ENCODE results near the gene SYT14.
"Not testable (repeated sequence)": the region's sequence is repeated elsewhere in the genome, so short reads cannot be mapped to it uniquely, and the experiment has no call there.

The SYT14 gene

DNA sequence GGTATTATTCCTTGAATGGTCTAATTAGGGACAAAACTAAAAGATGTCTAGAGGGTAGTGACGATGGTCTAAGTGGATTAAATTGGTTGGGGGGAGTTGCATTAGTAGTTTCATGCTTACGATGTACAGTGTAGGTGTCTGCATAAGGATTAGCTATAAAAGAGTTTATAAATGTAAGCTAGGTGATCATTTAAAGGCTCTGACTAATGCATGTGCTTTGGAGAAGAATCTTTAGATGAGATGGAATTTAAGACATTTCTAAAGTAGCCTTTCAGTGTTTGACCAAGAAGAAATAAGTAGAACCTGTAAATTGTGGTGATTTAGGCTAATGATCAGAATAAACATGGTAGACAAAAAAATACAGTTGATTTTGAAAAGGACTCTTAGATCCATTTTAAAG lies 7.4 kb downstream of the SYT14 start:
- DNase-seq: no peak

DNA sequence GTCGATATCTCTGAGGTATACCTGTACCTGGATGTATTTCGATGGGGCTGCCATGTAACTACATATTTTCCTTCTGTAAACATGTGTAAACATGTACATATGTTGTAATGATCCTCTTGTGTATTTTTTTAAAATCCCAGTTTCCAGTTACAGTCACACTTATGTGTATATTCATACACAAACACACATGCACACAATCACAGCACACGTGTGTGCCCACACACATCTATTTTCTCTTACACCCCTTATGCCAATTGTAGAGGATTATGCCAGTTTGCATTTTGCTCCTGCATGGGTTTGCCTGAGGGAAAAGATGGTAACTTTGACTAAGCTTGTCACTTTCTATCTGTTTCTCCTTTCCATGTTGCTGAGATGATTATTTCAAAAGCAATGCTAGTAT lies 10.1 kb downstream of the SYT14 start:
- DNase-seq: no peak

DNA sequence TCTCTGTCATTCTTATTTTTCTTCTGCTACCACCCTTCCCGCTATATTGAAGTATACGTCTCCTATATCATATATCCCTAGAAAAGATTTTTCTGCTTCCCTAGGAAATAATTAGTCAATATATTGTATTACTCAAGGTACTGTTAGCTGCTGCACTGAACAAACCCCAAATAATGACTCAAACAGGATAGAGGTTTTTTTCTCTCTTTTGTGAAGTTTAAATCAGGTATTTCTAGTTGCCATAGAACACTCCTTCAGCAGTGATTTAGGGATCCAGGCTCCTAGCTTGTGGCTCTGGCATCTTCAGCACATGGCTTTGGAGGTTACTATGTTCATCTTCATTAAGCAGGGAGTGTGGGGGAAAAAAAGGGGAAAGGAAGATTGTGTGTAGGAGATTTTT lies 18.1 kb downstream of the SYT14 start:
- no peak for DNase-seq

DNA sequence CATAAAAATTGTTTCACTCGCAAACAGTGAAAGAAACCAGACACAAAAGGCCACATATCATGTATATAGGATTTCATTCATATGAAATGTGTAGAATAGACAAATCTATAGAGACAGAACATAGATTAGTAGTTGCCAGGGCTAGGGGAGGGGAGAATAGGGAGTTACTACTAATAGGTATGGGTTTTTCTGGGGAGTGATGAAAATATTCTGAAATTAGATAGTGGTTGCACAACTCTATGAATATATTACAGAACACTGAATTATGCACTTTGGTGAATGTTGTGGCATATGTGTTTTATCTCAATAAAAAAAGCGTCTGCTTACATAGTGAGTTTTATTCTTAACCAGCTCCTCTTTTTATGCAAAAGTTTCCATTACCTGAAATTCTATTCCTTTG lies 21.6 kb downstream of the SYT14 start:
- DNase-seq: no peak

DNA sequence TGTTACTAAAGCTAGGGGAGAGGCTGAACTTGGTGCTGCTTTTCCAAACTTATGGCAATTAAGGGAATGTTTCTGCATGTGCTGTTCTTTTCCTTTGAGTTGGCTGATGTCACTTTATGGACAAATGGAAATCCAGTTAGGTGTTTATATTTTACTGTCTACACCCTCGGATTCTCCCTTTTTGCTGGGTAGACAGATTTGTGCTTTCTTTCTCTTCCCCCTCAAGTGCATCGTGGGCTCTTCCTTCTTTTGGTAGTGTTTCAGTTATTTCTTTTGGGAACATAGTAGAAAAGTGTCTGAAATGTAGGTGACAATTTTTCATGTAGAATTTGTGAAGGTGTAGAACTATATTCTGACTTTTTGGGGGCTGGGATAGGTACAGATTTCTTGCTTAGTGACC lies 22.9 kb downstream of the SYT14 start:
- DNase-seq: no peak

DNA sequence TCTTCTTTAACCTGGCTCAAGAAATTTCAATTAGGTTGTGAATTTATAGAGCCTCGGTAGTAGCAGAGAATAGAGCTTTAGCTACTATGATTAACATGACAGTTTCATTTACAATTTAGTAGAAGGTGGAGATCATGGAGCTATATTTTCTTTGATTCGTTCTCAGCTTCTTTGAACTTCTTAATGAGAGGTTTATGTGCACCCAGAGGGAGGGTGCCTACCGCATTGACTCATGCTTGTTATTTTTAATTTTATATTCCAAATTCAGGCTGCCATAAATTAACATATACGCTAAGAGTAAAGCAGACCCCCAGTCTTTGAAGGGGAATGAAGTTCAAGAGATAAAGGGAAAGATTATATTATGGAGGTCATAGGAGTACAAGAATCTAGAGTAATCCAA lies 24.4 kb downstream of the SYT14 start:
- DNase-seq: no peak

DNA sequence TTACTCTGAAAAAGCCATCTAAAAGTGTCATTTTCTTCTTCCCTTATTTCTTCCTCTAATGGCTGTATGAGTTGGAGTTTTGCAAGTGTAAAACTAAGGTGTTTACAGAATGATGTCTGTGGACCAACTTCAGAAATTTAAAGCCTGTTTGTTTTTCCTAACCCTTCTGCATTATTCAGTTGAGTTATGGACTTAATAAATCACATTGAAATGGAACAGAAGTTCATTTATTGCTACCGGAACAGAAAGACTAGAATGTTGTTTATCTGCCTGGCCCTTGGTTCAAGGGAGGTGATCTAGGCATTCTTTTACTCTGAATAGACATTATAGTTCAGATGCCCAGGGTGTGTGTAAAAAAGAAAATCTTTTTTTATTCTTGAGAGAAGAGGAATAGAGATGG lies 24.8 kb downstream of the SYT14 start:
- no peak for DNase-seq

DNA sequence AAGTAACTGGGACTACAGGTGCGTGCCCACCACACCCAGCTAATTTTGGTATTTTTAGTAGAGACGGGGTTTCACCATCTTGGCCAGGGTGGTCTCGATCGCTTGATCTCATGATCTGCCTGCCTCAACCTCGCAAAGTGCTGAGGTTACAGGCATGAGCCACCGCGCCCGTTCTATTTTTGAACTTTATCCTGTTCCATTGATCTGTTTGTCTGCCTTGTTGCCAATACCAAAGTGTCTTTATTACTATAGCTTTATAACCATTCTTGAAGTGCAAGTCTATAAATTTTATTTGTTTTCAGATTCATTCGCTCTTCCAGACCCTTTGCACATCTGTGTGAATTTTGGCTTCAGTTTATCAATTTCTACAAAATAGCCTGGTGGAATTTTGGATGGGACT lies 28.0 kb downstream of the SYT14 start:
- DNase-seq: no peak

DNA sequence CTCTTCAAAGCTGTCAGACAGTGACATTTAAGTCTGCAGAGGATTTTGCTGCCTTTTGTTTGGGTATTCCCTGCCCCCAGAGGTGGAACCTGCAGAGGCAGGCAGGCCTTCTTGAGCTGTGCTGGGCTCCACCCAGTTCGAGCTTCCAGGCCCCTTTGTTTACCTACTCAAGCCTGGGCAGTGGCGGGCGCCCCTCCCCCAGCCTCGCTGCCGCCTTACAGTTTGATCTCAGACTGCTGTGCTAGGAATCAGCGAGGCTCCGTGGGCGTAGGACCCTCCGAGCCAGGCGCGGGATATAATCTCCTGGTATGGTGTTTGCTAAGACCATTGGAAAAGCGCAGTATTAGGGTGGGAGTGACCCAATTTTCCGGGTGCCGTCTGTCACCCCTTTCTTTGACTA lies 40.7 kb downstream of the SYT14 start:
- DNase-seq: not testable (repeated sequence)

DNA sequence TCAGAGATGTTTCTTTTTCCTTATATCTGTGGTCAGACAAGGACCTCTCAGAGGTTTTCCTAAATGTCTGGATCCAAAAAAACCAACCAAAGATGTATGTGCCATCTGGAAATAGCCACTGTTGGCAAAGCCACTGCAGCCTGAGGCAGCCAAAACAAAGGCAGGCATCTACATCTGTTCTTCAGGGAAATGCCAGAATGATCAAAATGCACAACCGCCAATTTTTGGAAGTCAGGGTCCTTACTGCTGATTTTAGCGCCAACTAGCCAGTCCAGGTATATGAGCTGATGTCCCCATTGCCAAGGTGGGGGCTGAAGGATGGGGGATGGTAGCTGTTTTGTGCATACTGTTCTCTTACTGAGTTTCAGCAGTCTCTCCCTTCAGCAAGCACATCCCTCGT lies 45.9 kb downstream of the SYT14 start:
- DNase-seq: no peak

DNA sequence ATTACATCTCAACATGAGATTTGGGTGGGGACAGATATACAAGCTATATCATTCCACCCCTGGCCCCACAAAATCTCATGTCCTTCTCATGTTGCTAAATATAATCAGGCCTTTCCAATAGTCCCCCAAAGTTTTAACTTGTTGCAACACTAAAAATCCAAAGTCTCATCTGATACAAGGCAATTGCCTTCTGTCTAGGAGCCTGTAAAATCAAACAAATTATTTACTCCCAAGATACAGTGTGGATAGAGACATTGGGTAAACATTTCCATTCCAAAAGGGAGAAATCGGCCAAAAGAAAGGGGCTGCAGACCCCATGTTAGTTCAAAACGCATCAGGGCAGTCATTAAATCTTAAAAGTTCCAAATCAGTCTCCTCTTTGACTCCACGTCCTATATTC lies 47.0 kb downstream of the SYT14 start:
- no peak for DNase-seq

DNA sequence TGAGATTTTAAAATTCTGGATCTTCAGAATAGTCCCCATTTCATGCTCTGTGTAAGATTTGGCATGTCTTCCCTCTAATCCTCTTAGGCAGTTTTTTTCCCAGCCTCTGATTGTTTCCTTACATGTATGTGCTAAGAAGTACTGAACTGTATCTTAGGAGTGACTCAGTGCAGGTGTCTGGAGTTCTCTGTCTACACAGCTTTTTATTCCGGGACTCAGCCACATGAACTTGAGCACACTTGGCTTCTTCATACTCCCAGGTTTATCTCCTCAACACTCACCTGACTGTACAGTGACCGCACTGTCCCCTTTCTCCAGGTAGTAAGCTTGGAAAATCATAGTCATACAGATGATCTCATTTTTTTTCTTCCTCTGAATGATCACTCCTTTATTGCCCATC lies 50.7 kb downstream of the SYT14 start:
- peak; percentile 53 for DNase-seq

DNA sequence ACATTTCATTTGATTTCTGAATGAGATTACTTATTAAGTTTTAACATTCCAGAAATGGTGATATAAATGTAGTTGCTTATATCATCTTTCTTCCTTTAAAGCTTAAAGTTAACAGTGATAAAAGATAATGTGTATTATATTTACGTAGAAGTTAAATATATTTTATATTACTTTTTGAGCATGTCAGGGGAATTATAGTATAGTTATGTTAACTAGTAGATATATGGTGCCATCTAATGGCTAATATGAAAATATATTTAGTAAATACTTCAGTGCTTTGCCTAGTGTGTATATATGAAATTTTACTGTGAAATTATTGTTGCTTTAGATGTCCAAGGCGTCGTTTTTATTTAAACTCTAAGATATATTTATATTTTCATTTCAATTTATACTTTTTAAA lies 51.5 kb downstream of the SYT14 start:
- peak; percentile 14 for DNase-seq

DNA sequence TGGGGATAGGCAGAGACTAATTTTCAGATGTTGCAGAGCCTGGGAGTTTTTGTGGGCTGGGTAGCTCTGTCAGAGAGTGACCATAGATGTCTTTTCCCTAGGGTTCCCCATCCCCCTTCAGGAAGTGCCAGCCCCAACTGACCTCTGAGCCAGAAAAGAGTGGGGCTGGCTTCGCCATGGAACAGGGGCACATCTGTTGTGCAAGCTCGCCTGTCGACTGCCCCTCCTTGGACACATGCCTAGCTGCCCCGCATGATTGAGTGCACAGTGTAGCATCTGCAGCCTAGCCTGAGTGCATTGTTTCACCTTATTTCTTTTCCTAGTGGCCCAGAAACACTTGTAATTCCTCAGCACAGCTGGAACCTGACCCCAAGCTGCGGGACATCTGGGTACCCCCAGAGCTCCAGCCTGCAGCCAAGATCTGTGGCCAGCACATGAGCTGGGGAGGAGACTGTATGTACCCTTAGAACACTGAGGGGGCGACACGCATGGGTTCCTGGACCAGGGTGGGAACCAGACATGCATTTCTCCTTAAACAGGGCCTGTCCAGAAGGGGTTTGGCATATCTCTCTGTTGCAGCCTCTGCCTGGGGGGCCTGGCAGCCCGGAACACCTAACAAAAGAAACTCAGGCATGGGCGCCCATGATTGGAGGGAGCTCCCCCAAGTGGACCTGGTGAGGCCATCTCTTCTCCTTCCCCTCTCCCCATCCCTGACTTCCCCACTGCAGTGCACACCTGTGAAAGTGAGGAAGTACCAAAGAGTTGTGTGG lies 55.2 kb downstream of the SYT14 start:
- DNase-seq: no peak

DNA sequence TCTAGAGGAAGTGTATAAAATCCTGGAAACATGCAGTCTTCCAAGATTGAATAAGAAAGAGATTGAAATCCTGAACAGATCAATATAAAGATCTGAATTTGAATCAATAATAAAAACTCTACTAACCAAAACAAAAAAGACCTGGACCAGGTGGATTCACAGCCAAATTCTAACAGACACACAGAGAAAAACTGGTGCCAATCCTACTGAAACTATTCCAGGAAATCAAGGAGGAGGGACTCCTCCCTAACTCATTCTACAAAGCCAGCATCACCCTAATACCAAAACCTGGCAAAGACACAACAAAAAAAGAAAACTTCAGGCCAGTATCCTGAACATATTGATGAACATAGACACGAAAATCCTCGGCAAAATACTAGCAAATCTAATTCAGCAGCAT lies 58.3 kb downstream of the SYT14 start:
- DNase-seq: no peak

DNA sequence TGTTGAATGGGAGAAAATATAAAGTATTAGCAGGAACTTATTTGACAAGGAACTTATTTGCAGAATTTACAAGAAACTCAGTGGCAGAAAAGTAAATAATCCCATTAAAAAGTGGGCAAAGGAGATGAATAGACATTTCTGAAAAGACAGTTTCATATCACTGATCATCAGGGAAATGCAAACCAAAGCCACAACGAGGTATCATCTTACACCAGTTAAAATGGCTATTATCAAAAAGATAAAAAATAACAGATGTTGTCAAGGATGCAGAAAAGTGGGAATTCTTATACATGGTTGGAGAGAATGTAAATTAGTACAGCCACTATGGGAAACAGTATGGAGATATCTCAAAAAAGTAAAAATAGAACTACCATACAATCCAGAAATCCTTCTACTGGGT lies 61.0 kb downstream of the SYT14 start:
- DNase-seq: no peak

DNA sequence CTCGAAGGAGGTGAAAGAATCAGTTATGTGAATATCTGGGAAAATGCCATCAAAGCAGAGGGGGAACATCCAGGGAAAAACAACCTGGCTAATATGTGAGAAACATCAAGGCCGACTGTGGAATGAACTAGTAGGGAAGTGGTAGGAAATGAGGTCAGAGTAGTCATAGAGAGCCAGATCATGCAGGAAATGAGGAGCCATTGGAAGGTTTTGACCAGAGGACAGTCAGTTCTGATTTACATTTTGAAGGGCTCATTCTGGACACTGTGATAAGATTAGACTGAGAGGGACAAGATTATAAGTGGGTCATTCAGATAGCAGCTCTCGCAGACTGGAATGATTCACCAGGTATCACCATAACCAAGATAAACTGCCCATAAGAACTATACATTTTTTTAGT lies 63.7 kb downstream of the SYT14 start:
- no peak for DNase-seq

DNA sequence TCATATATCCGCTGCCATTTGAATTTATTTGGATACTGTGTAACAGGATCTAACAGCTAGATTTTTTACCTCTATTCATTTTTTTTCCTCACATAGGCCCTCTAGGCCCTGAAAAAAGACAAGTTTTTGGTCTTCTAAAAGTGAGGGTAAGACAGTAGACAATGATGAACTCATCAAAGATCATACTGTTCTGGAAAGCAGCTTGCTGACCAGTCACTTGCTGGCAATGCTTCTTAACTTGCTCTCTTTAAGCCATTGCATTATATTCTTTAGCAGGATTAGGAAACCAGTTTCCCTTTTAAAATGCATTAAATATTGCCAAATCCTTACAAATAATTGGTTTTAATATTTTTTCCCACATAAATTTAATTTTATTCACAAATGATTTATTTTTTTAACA lies 65.5 kb downstream of the SYT14 start:
- no peak for DNase-seq

DNA sequence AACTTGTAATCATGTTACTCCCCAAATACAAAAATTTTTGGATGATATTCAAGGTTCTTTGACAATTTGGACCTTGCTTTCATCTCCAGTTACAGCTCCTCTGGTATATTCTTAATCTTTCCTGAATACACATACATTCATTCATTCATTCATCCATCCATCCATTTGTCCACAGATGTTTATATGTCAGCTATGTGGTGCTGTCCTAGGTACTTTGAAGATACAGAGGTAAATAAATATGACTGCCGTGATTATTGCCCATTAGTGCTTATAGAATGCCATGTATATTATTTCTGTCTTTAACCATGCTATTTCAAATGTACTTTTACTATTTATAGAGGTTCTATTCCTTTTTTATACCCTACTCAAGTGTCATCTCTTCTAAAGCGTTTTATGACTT lies 72.1 kb downstream of the SYT14 start:
- no peak for DNase-seq

DNA sequence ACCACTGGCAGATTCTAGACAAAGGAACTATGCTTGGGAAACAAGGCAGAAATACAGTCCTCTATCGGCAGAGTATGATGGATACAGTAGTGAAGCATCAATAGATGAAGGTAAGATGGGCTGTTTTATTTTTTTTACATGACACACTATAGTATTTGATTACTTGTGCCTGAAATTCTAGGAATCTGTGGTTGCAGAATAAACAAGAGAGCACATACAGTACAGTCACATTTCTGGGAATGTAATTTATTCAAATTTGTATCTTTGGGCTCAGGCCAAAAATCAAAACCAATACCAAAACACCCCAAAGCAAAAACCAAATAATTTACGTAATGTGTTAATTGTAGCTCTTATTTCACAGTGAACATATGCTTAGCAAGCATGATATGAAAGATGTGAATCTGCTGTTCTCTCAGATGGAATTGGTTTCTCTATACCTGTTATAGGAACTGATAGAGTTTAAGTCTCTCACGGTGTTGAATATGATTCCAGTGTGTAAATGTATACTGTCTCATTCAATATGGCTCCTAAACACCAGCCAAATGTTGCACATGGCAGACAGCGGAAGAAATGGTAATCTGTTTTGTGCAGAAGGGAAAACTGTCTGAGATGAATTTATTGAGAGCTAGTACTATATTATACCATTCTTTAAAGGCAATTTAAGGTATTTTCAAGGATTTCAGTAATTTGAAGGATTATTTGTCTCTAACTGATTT lies 83.3 kb downstream of the SYT14 start:
- no peak for DNase-seq

DNA sequence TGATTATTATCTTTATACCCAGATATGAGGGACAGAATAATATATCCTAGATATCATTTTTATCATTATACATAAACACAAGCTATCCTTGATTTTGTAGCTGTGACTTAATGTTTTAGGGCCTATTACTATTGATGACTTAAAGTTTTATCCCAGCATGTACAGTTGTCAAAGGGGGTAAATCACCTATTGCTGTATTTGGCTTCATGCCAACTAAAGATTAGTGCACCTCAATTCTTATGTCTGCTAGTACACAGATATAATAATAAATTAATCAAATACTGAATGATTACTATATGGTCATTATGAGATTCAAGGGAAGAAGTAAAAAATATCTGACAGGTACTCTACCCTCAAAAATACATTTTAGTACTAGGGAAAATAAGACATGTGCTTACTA lies 84.0 kb downstream of the SYT14 start:
- no peak for DNase-seq

DNA sequence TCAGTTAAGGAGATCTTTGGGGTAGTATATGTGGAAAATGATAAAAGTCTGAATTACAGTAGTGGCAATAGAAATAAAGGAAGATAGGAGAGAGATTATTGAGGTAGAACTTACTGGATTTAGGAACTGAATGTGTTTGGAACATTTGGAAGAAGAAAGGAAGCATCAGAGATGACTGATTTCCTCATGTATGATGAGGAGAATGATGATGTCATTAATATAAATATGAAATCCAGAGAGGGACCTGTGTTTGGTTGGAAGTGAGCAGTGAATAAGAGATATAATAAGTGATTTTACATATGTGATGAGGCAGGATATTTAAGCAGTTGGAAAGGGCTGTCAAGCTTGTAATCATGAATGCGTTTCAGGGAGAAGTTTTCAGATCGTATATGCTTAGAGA lies 86.3 kb downstream of the SYT14 start:
- DNase-seq: no peak

DNA sequence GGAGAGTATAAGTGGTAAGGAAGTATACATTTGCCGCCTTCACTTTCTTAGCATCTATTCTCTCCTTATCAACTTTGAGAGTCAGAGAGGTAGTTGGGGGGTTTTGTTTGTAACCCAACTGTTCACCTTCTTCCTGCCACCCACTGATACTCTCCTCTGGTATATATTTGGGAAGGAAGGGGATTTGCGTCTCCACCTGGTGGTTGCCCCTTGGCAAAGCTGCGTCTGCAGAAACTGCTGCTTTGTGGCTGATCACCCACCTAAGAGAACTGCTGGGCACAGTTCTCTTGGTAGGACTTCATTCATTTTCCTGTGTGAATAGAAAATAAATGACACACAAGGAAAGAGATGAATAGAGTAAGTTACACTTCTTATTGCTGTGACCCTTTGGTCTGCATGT lies 87.0 kb downstream of the SYT14 start:
- DNase-seq: no peak

DNA sequence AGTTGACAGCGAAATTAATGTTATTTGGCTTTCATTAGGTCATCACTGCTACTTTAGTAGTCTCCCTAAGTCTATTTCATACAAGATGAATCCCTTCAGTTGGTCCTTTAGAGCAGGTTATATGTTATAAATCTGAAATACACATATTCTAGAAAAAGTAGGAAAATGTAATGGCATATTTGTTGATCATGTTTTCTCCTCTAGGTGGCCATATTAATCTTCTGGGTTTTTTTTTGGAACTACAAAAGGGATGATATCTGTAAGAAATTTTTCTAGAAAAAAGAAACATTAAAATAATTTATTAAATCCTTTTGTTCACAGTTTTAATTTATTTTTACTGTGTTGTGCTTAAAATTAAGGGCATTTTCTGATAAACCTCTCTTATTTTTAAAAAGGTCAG lies 87.9 kb downstream of the SYT14 start:
- DNase-seq: no peak

DNA sequence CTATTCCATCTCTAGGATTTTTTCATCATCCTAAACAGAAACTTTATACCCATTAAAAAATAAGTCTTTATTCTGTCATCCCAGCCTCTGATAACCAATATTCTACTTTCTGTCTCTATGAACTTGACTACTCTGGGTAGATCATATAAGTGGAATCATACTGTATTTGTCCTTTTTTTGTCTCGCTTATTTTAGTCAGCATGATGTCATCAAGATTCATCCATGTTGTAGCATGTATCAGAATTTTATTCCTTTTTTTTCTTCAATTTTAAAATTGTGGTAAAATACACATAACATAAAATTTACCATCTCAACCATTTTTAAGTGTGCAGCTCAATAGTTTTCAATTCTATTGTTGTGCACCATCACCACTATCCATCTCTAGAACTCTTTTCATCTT lies 90.0 kb downstream of the SYT14 start:
- no peak for DNase-seq
